WTC11 (cell line): Measurements from ENCODE around the gene GNB5. TPM values are rescaled to one million over a fixed set of nuclear protein-coding genes. Genes with fewer than 3 reads are reported as not detected.

ENCODE experiments used
- ATAC-seq: fragments of 200-7000 bp; cut with Tn5 transposase; 2 replicates; pipeline ENCODE4 v1.10.0; 2021; ENCODE audit warnings: mild to moderate bottlenecking, moderate library complexity
- CTCF ChIA-PET: fragments of 300-600 bp; sonication (Branson Sonifier 250); formaldehyde crosslinking; loops from one replicate; lab custom pipeline; 2021; ENCODE audit warnings: antibody characterized with exemption; lab: Charles Lee
- POLR2A ChIA-PET: fragments of 350-600 bp; sonication (Branson Sonifier 250); formaldehyde crosslinking; loops from one replicate; lab custom pipeline; 2021; ENCODE audit warnings: antibody characterized with exemption; lab: Charles Lee
- DNase-seq: peaks from one replicate; pipeline ENCODE4 v3.0.0; 2021; ENCODE audit warnings: low spot score
- H3K27ac Mint-ChIP-seq: 2 replicates; pipeline ENCODE4 v1.8.0; 2021; ENCODE audit warnings: mixed read lengths
- H3K27me3 Mint-ChIP-seq: 2 replicates; pipeline ENCODE4 v1.8.0; 2021; ENCODE audit warnings: low read depth, mild to moderate bottlenecking, moderate library complexity, mixed read lengths
- H3K36me3 Mint-ChIP-seq: 2 replicates; pipeline ENCODE4 v1.8.0; 2021; ENCODE audit warnings: mixed read lengths
- H3K4me1 Mint-ChIP-seq: 2 replicates; pipeline ENCODE4 v1.8.0; 2022; ENCODE audit warnings: mixed read lengths
- H3K4me3 Mint-ChIP-seq: 2 replicates; pipeline ENCODE4 v1.8.0; 2021; ENCODE audit warnings: mild to moderate bottlenecking, moderate library complexity, mixed read lengths
- H3K9me3 Mint-ChIP-seq: 2 replicates; pipeline ENCODE4 v1.8.0; 2021; ENCODE audit warnings: mixed read lengths
- CDX4 ChIP-seq: fragments of 250-450 bp; sonication (Bioruptor Pico); IDR thresholded peaks from 2 replicates; pipeline ENCODE4 v1.9.0; 2021; ENCODE audit warnings: moderate library complexity, mild to moderate bottlenecking, inconsistent platforms, borderline replicate concordance
- CREB1 ChIP-seq: sonication (generic); formaldehyde crosslinking; IDR thresholded peaks from 2 replicates; pipeline ENCODE4 v1.8.0; 2023; ENCODE audit warnings: mild to moderate bottlenecking, missing genetic modification reagents
- CREM ChIP-seq: sonication (generic); formaldehyde crosslinking; IDR thresholded peaks from 2 replicates; pipeline ENCODE4 v1.8.1; 2022; ENCODE audit warnings: mild to moderate bottlenecking, missing genetic modification reagents, moderate library complexity
- EMX1 ChIP-seq: fragments of 250-450 bp; sonication (Bioruptor Pico); IDR thresholded peaks from 2 replicates; pipeline ENCODE4 v1.8.0; 2021; ENCODE audit warnings: mild to moderate bottlenecking
- ETV6 ChIP-seq: sonication (generic); formaldehyde crosslinking; IDR thresholded peaks from 2 replicates; pipeline ENCODE4 v1.8.1; 2022; ENCODE audit warnings: mild to moderate bottlenecking, missing genetic modification reagents
- GRHL2 ChIP-seq: fragments of 250-450 bp; sonication (Bioruptor Pico); IDR thresholded peaks from 2 replicates; pipeline ENCODE4 v1.8.0; 2022; ENCODE audit warnings: mild to moderate bottlenecking, moderate library complexity; ENCODE audit not compliant: insufficient replicate concordance, severe bottlenecking
- IRF2 ChIP-seq: sonication (generic); formaldehyde crosslinking; IDR thresholded peaks from 2 replicates; pipeline ENCODE4 v1.8.0; 2022; ENCODE audit warnings: low read depth, missing genetic modification reagents, borderline replicate concordance
- JAZF1 ChIP-seq: fragments of 250-450 bp; sonication (Bioruptor Pico); IDR thresholded peaks from 2 replicates; pipeline ENCODE4 v1.9.0; 2021; ENCODE audit warnings: moderate library complexity, mild to moderate bottlenecking, inconsistent platforms
- KAT7 ChIP-seq: sonication (generic); formaldehyde crosslinking; IDR thresholded peaks from 2 replicates; pipeline ENCODE4 v1.8.1; 2023; ENCODE audit warnings: missing genetic modification reagents, mild to moderate bottlenecking, borderline replicate concordance
- MLX ChIP-seq: sonication (generic); formaldehyde crosslinking; IDR thresholded peaks from 2 replicates; pipeline ENCODE4 v1.8.1; 2023; ENCODE audit warnings: mild to moderate bottlenecking, missing genetic modification reagents, moderate library complexity
- NFATC4 ChIP-seq: fragments of 250-450 bp; sonication (Bioruptor Pico); IDR thresholded peaks from 2 replicates; pipeline ENCODE4 v1.9.0; 2021; ENCODE audit warnings: mild to moderate bottlenecking
- NFE2L1 ChIP-seq: sonication (generic); formaldehyde crosslinking; IDR thresholded peaks from 2 replicates; pipeline ENCODE4 v1.8.1; 2023; ENCODE audit warnings: missing genetic modification reagents
- NFYB ChIP-seq: sonication (generic); formaldehyde crosslinking; conservative IDR thresholded peaks from 2 replicates; pipeline ENCODE4 v1.8.0; 2022; ENCODE audit warnings: low read depth, missing genetic modification reagents
- NR2C2 ChIP-seq: sonication (generic); formaldehyde crosslinking; IDR thresholded peaks from 2 replicates; pipeline ENCODE4 v1.8.0; 2022; ENCODE audit warnings: mild to moderate bottlenecking, missing genetic modification reagents
- OVOL2 ChIP-seq: fragments of 250-450 bp; sonication (Bioruptor Pico); IDR thresholded peaks from 2 replicates; pipeline ENCODE4 v1.9.0; 2021; ENCODE audit warnings: mild to moderate bottlenecking, borderline replicate concordance
- PRRX2 ChIP-seq: fragments of 250-450 bp; sonication (Bioruptor Pico); IDR thresholded peaks from 2 replicates; pipeline ENCODE4 v1.8.0; 2021; ENCODE audit warnings: mild to moderate bottlenecking
- RORB ChIP-seq: fragments of 250-450 bp; sonication (Bioruptor Pico); IDR thresholded peaks from 2 replicates; pipeline ENCODE4 v1.9.0; 2021; ENCODE audit warnings: mild to moderate bottlenecking
- SMAD3 ChIP-seq: sonication (generic); formaldehyde crosslinking; IDR thresholded peaks from 2 replicates; pipeline ENCODE4 v1.8.0; 2022; ENCODE audit warnings: missing genetic modification reagents, mild to moderate bottlenecking, borderline replicate concordance
- SMAD4 ChIP-seq: sonication (generic); formaldehyde crosslinking; IDR thresholded peaks from 2 replicates; pipeline ENCODE4 v1.8.0; 2022; ENCODE audit warnings: mild to moderate bottlenecking, missing genetic modification reagents
- TEAD4 ChIP-seq: sonication (generic); formaldehyde crosslinking; IDR thresholded peaks from 2 replicates; pipeline ENCODE4 v1.8.0; 2022; ENCODE audit warnings: mild to moderate bottlenecking, missing genetic modification reagents
- ZBTB21 ChIP-seq: sonication (generic); formaldehyde crosslinking; IDR thresholded peaks from 2 replicates; pipeline ENCODE4 v1.8.1; 2023; ENCODE audit warnings: mild to moderate bottlenecking, missing genetic modification reagents, borderline replicate concordance
- ZNF121 ChIP-seq: sonication (generic); formaldehyde crosslinking; IDR thresholded peaks from 2 replicates; pipeline ENCODE4 v1.8.0; 2023; ENCODE audit warnings: missing genetic modification reagents
- ZNF219 ChIP-seq: sonication (generic); formaldehyde crosslinking; IDR thresholded peaks from 2 replicates; pipeline ENCODE4 v1.8.0; 2023; ENCODE audit warnings: missing genetic modification reagents, mild to moderate bottlenecking, borderline replicate concordance
- ZNF416 ChIP-seq: fragments of 250-450 bp; sonication (Bioruptor Pico); IDR thresholded peaks from 2 replicates; pipeline ENCODE4 v1.9.0; 2021; ENCODE audit warnings: mild to moderate bottlenecking, inconsistent platforms
- ZNF671 ChIP-seq: fragments of 250-450 bp; sonication (Bioruptor Pico); IDR thresholded peaks from 2 replicates; pipeline ENCODE4 v1.8.0; 2021; ENCODE audit warnings: mild to moderate bottlenecking
- ZSCAN18 ChIP-seq: fragments of 250-450 bp; sonication (Bioruptor Pico); IDR thresholded peaks from 2 replicates; pipeline ENCODE4 v2.1.2; 2022; ENCODE audit warnings: mild to moderate bottlenecking, moderate library complexity
- total RNA-seq: library from RNA; stranded (reverse); gene quantifications from 3 replicates; pipeline ENCODE4 v1.2.3, GENCODE V29; 2021

The GNB5 gene
- total RNA-seq, 1 experiment from 2014 or later, result 37.0 TPM

GRCh38 chr15:52107238-52107637, 84.0 kb downstream of the GNB5 start:
- POLR2A ChIA-PET, result no interaction called here
- no peaks in the 10 kb centered on the region for H3K9me3 Mint-ChIP-seq
- TF ChIP-seq SMAD4 (CRISPR knock-in tag) (no peak), EMX1 (CRISPR knock-in tag) (no peak), ZBTB21 (no peak), CREB1 (no peak), CDX4 (CRISPR knock-in tag) (no peak), ZNF416 (no peak), RORB (CRISPR knock-in tag) (no peak), GRHL2 (CRISPR knock-in tag) (no peak), PRRX2 (CRISPR knock-in tag) (no peak), NFYB (CRISPR knock-in tag) (no peak), KAT7 (no peak), NFE2L1 (no peak), ETV6 (CRISPR knock-in tag) (no peak)
- TF ChIP-seq, all 79 proteins: peak for 0
- Mint-ChIP-seq H3K4me3 (no peak overlapping the region), H3K4me1 (peaks cover 24% of the 10 kb centered on the region), H3K27me3 (peaks cover 31% of the 10 kb centered on the region), H3K27ac (no peak overlapping the region), H3K36me3 (no peaks in the 10 kb centered on the region)
- DNase-seq (no peak), ATAC-seq (no peak)
- CTCF ChIA-PET, result interaction anchor here (0.6 to 1.6 kb wide), 2 partner anchors 28 to 31 kb away, joined by 4 to 5 read pairs; no protein-coding TSS in a partner anchor

GRCh38 chr15:52106641-52107040, 84.6 kb downstream of the GNB5 start:
- Mint-ChIP-seq H3K9me3 (no peaks in the 10 kb centered on the region), H3K27me3 (peaks cover 25% of the 10 kb centered on the region), H3K4me3 (no peak overlapping the region), H3K4me1 (peaks cover 24% of the 10 kb centered on the region), H3K36me3 (no peaks in the 10 kb centered on the region), H3K27ac (no peak overlapping the region)
- ATAC-seq (no peak), DNase-seq (no peak)
- ChIA-PET CTCF (interaction anchor here (1.6 kb wide), 1 partner anchor 28 kb away, joined by 5 read pairs; no protein-coding TSS in a partner anchor), POLR2A (no interaction called here)
- no peak for TF ChIP-seq OVOL2
- TF ChIP-seq ZNF671 (CRISPR knock-in tag), result no peak
- TF ChIP-seq NR2C2 (CRISPR knock-in tag), result no peak
- no peak for TF ChIP-seq ZNF416
- no peak for TF ChIP-seq MLX (CRISPR knock-in tag)
- no peak for TF ChIP-seq ZNF121
- no peak for TF ChIP-seq TEAD4 (CRISPR knock-in tag)
- no peak for TF ChIP-seq JAZF1 (CRISPR knock-in tag)
- no peak for TF ChIP-seq RORB (CRISPR knock-in tag)
- TF ChIP-seq NFATC4 (CRISPR knock-in tag), result no peak
- no peak for TF ChIP-seq ZSCAN18 (CRISPR knock-in tag)
- TF ChIP-seq NFYB (CRISPR knock-in tag), result no peak
- no peak for TF ChIP-seq CREM
- no peak for TF ChIP-seq SMAD3
- TF ChIP-seq ZNF219 (CRISPR knock-in tag), result no peak
- TF ChIP-seq IRF2 (CRISPR knock-in tag), result no peak
- TF ChIP-seq CDX4 (CRISPR knock-in tag), result no peak
